Suppressor macrophage treated with lipopolysaccharide for 1 hour (primary cell): ENCODE data around the gene RMND5B.
A peak's percentile ranks its signal among the peaks of the same experiment; 100 is the strongest.
"Not testable (repeated sequence)": the region's sequence is repeated elsewhere in the genome, so short reads cannot be mapped to it uniquely, and the experiment has no call there.

Experiments
- DNase-seq, 3 donors: peaks; one replicate each; pipeline ENCODE4 v3.0.0-alpha.2; 2020 to 2022

RMND5B gene

DNA sequence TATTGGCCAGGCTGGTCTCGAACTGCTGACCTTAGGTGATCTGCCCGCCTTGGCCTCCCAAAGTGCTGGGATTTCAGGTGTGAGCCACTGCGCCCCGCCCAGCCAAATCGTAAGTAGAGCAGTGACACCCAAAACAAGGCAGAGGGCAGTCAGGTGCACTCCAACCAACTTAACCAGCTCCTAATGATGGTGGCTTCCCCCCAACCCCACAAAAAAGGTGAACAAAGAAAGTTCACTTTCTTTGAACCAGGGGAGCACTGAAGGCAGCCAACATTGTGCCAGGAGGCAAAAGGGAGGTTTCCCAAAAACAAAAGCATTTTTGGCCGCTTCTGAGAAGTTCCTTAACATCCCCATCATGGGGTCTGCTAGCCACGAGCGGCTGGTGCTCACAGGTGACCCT, 46.8 kb downstream of the RMND5B start:
- DNase-seq = no peak

- DNase-seq = no peak
Measured at GRCh38 chr5:178180141-178180863, 49.5 kb downstream of the RMND5B start.

DNA sequence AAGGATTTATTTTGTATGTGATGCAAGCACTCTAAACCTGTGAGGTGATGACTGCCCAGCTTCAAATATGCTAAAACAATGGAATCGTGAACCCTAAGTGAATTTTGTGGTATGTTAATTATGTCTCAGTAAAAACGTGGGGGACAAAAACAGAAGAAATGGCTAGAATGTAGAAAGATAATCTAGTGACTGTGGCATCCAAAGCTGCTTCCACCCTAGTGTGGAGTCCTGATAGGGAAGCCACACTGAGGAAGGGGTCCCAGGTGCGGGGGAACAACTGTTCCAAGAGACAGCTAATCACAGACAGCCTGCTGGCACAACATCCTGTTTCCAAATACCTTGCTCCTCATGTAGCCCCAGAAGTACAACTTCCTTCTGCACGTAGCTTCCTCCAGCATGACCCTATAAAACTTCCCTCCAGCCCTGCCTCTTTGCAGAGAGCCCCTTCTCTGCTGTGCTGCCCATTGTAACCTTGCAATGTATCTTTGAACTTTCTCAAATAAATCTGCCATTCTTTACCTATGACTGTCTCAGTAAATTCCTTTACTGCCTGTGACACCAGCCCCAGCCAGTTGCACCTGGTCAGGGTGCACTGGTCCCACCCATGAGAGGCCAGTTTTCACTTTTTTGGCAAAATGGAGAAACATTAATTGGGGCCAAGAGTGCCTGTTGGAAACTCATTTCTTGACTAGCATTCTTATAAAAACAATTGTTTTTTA, 51.5 kb downstream of the RMND5B start:
- DNase-seq = peak in 2 of 3 donors; percentile 17 to 21

GRCh38 chr5:178186427-178186826, 55.6 kb downstream of the RMND5B start:
- DNase-seq = peak in 2 of 3 donors; percentile 45 to 46

DNA sequence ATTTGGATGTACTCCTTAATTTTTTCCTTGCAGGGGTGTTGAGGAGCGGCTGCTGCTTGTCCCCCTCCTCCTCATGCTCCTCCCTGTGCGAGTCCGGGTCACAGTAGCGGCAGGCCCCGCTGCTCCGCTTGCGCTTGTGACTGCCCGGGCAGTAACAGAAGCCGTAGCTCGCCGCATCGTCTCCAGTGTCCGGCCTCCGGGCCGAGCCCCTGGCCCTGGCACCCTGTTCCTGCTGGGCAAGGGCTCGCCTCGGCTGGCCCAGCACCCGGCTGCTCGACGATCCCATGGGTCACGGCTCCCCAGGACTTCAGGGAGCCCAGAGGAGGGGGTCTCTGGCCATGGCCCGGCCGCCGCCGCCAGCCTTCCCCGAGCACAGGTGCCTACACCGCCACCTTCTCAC, 56.2 kb downstream of the RMND5B start, which contains the start of gene GMCL2:
GMCL2 (minus strand) TSS at position 358 of the 400 bp plus-strand sequence; CDS start at position 286, 72 bp downstream.
- DNase-seq = no peak

DNA sequence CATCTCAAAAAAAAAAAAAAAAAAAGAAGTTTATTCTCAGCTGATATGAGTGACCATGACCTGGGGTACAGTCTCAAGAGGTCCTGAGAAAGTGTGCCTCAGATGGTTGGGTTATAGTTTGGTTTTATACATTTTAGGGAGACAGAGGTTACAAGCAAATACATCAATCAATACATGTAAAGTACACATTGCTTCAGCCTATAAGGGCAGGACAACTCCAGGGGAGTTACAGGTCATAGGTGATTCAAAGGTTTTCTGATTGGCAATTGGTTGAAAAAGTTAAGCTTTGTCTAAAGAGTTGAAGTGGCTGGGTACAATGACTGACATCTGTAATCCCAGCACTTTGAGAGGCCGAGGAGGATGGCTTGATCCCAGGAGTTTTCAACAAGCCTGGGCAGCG, 58.6 kb downstream of the RMND5B start:
- DNase-seq = no peak

GRCh38 chr5:178191661-178192060, 60.8 kb downstream of the RMND5B start:
- DNase-seq = no peak

DNA sequence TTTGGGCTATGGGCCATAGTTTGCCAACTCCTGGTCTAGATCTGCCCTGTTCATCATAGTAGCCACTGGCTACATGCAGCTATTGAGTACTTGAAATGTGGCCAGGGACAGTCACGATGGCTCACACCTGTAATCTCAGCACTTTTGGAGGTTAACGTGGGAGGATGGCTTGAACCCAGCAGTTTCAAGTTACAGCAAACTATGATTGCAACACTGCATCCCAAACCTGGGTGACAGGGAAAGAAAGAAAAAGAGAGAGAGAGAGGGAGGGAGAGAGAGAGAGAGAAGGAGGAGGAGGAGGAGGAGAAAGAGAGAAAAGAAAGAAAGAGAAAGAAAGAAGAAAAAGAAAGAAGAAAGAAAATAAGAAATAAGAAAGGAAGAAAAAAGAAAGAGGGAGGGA, 61.4 kb downstream of the RMND5B start:
- DNase-seq = no peak

DNA sequence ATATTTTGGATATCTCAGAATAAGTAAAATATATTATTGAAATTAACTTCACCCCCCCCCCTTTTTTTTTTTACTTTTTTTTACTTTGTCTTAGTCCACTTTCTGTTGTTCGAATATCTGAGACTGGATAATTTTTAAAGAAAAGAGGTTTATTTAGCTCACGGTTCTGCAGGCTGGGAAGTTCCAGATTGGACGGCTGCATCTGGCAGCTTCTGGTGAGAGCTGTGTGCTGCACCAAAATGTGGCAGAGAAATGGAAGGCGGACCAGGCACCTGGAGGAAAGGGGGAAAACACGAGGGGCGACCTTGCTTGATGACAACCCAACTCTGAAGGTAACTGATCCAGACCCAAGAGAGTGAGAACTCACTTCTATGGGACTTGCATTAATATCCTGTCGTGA, 62.0 kb downstream of the RMND5B start:
- DNase-seq = no peak

DNA sequence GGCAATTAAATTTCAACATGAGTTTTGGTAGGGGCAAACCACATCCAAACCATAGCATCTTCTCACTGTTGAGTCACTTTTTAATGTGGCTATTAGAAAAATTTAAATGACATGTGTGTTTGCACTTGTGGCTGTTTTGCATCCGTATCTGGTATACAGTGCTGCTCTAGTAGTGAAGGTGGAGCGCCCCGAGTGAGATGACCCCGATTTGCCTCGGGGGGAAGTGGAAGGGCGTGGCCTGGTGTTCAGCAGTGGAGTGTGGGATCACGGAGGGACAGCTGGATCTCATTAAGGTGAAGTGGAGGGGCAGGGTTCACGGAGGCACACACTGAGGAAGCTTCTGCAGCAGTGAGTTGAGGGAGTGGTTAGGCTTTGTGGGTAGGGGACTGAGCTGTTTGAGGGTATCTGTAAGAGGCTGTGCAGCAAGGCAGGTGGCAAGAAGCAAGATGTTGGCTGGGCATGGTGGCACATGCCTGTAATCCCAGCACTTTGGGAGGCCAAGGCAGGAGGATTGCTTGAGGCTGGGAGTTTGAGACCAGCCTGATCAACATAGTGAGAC, 62.5 kb downstream of the RMND5B start:
- DNase-seq = no peak

DNA sequence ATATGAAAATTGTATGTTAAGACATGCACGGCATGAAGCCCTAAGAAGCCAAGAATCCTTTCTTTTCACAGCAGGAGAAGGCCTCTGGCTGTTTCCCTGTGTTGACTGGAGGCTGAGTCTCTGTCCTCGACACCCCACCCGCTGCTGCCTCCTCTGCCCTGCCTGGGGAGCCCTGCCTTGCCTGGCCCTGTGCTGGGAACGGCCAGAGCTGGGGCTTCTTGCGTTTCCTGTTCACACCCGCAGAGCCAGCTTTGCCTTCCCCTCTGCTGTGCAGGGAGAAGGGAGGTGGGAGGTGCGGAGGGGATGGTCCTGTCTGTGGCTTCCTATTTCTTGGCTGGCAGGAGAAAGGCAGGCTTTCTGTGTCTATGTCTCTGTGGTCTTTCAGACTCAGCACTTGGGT, 63.2 kb downstream of the RMND5B start:
- peak; percentile 35 to 58 (median 38) for DNase-seq

DNA sequence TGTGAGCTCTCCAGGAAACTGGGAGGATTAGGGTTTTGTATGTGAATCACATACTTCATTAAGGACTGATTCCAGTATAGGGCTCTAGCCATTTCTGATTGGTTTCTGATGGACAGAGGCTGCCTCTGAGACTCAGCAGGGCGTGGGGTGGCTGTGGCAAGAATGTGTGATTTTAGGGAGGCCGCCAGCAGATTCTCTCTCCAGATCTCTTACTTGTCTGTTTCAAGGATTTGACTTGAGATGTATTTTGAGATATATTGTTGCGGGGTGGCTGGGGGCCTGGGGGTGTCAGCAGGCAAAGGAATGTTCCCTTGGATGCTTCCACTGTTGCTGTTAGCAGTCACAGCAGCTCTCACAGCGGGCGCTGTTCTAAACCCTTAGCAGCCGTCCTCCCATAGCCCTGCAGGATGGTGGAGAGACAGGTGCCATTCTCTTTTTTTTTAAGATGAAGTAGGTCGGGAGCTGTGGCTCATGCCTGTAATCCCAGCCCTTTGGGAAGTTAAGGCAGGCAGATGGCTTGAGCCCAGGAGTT, 65.5 kb downstream of the RMND5B start:
- no peak for DNase-seq

- no peak for DNase-seq
Measured at GRCh38 chr5:178196986-178197385, 66.2 kb downstream of the RMND5B start.

DNA sequence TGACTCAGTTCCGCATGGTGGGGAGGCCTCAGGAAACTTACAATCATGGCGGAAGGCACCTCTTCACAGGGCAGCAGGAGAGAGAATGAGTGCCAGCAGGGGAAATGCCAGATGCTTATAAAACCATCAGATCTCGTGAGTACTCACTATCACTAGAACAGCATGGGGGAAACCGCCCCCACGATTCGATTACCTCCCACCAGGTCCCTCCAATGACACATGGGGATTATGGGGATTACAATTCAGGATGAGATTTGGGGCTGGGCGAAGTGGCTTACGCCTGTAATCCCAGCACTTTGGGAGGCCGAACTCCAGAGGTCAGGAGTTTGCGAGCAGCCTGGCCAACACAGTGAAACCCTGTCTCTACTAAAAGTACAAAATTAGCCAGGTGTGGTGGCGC, 67.3 kb downstream of the RMND5B start:
- not testable (repeated sequence) for DNase-seq

GRCh38 chr5:178198706-178199105, 67.9 kb downstream of the RMND5B start:
- peak in 1 of 3 donors; percentile 18 for DNase-seq

- no peak for DNase-seq
Measured at GRCh38 chr5:178199581-178200434, 69.0 kb downstream of the RMND5B start.
